ENCODE measurements around the gene FOXC1. TPM values are rescaled to one million over a fixed set of nuclear protein-coding genes. Genes with fewer than 3 reads are reported as not detected.

FOXC1 gene
- total RNA-seq, 4 donors from 2014 or later = 3.1 to 16.9 (median 7.2) TPM

- WGBS, 2 donors (ENCODE audit: low coverage in 1 of 2) = 89% methylated on average over 5 to 7 of the region's 7 CpGs
- Histone ChIP-seq H3K27me3 (peaks cover 4% of the 10 kb centered on the region), H3K9me3 (no peaks in the 10 kb centered on the region), H3K4me3 (no peak overlapping the region), H3K27ac (no peak overlapping the region), H3K36me3 (no peaks in the 10 kb centered on the region), H3K4me1 (no peaks in the 10 kb centered on the region)
- TF ChIP-seq POLR2A (IDR thresholded peaks at IDR 0.05) (no peak), POLR2AphosphoS5 (IDR thresholded peaks at IDR 0.05) (no peak), EP300 (IDR thresholded peaks at IDR 0.05) (no peak)
- TF ChIP-seq, protein P1, sequence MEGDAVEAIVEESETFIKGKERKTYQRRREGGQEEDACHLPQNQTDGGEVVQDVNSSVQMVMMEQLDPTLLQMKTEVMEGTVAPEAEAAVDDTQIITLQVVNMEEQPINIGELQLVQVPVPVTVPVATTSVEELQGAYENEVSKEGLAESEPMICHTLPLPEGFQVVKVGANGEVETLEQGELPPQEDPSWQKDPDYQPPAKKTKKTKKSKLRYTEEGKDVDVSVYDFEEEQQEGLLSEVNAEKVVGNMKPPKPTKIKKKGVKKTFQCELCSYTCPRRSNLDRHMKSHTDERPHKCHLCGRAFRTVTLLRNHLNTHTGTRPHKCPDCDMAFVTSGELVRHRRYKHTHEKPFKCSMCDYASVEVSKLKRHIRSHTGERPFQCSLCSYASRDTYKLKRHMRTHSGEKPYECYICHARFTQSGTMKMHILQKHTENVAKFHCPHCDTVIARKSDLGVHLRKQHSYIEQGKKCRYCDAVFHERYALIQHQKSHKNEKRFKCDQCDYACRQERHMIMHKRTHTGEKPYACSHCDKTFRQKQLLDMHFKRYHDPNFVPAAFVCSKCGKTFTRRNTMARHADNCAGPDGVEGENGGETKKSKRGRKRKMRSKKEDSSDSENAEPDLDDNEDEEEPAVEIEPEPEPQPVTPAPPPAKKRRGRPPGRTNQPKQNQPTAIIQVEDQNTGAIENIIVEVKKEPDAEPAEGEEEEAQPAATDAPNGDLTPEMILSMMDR (IDR thresholded peaks at IDR 0.05) = no peak
- ATAC-seq = no peak
Measured at GRCh38 chr6:1586256-1586655, 23.5 kb upstream of the FOXC1 start.

DNA sequence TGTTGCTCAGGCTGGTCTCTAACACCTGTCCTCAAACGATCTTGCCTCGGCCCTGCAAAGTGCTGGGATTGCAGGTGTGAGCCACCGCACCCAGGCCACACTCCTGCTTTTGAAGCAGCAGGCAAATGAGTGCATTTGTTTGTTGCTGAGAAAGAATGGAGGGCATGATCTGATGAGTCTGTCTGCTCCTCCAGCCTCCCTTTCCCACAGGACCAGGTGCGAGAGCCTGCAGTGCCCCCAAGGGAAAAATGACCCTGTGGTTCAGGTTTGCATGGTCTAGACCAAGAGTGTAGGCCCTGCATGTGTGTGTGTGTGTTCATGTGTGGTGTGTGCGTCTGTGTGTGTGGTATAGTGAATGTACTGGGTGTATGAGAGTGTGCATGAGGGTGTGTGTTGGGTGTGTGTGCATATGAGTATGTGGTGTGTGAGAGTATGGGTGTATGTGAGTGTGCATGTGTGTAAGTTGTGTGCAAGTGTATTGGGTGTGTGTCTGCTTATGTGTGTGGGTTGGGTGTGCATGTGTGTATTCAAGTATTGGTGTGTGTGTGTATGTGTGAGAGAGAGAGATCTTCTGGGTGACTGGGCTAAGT lies 22.8 kb upstream of the FOXC1 start:
- Histone ChIP-seq H3K4me3 (no peak overlapping the region), H3K36me3 (no peaks in the 10 kb centered on the region), H3K4me1 (no peaks in the 10 kb centered on the region), H3K27me3 (no peaks in the 10 kb centered on the region), H3K27ac (no peak overlapping the region), H3K9me3 (no peaks in the 10 kb centered on the region)
- 90 to 100% methylated on average over 2 of the region's 5 CpGs for WGBS, 2 donors (ENCODE audit: low coverage in 1 of 2)
- ATAC-seq = no peak
- TF ChIP-seq POLR2AphosphoS5 (IDR thresholded peaks at IDR 0.05) (no peak), EP300 (IDR thresholded peaks at IDR 0.05) (no peak), POLR2A (IDR thresholded peaks at IDR 0.05) (no peak)
- TF ChIP-seq, protein P1 (IDR thresholded peaks at IDR 0.05) = no peak

GRCh38 chr6:1587546-1587945 lies 22.2 kb upstream of the FOXC1 start:
- no peaks in the 10 kb centered on the region for H3K9me3 ChIP-seq
- no peak for ATAC-seq
- no peak overlapping the region for H3K27ac ChIP-seq
- no peaks in the 10 kb centered on the region for H3K27me3 ChIP-seq
- H3K36me3 ChIP-seq = no peaks in the 10 kb centered on the region
- no peak overlapping the region for H3K4me3 ChIP-seq
- TF ChIP-seq POLR2AphosphoS5 (IDR thresholded peaks at IDR 0.05) (no peak), POLR2A (IDR thresholded peaks at IDR 0.05) (no peak), EP300 (IDR thresholded peaks at IDR 0.05) (no peak)
- TF ChIP-seq, protein P1 (IDR thresholded peaks at IDR 0.05) = no peak
- 80 to 81% methylated on average over 2 to 7 of the region's 7 CpGs for WGBS, 2 donors (ENCODE audit: low coverage in 1 of 2)
- no peaks in the 10 kb centered on the region for H3K4me1 ChIP-seq

DNA sequence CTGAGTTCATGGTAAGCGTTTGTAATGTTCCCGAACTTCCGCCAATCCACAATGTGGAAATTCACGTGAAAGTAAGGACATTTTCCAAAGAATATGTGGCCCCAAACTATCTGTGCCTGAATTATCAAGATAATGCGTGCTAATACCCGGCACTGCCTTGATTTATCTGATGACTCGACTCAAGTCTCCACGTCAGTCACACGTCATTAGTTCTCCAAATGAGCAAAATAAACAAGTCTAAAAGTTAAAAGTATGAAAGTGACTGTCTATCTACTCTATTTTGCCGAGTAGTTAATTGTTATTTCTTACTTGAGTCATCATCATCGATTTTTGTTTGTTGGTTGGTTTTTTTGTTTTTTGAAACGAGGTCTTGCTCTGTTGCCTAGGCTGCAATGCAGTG lies 21.7 kb upstream of the FOXC1 start:
- Histone ChIP-seq H3K36me3 (no peaks in the 10 kb centered on the region), H3K4me3 (no peak overlapping the region), H3K27ac (no peak overlapping the region), H3K4me1 (no peaks in the 10 kb centered on the region), H3K9me3 (no peaks in the 10 kb centered on the region), H3K27me3 (no peaks in the 10 kb centered on the region)
- 83 to 90% methylated on average over 12 of the region's 12 CpGs for WGBS, 2 donors (ENCODE audit: low coverage in 1 of 2)
- no peak for ATAC-seq
- TF ChIP-seq EP300 (IDR thresholded peaks at IDR 0.05) (no peak), POLR2AphosphoS5 (IDR thresholded peaks at IDR 0.05) (no peak), POLR2A (IDR thresholded peaks at IDR 0.05) (no peak)
- TF ChIP-seq, protein P1 (IDR thresholded peaks at IDR 0.05) = no peak

DNA sequence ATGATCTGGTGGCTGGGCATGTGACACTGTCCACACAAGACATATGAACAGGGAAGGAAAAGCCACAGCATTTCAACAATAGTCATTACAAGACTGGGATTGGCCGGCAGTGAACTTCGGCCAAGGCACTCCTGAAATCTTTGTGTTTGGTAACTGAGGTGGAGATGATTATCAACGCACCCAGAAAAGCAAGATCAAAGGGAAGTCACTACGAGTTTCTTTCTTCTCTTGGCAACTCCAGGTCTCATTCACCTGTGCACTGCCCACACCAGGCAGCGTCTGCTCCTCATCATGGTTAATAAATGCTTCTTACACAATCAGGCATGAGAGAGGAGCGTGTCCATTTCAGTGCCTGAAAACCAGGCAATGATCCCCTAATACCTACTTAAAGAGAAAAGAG lies 20.5 kb upstream of the FOXC1 start:
- no peak for TF ChIP-seq POLR2AphosphoS5 (IDR thresholded peaks at IDR 0.05)
- TF ChIP-seq POLR2A (IDR thresholded peaks at IDR 0.05) = no peak
- TF ChIP-seq, protein P1 (IDR thresholded peaks at IDR 0.05) = no peak
- no peak for TF ChIP-seq EP300 (IDR thresholded peaks at IDR 0.05)
- Histone ChIP-seq H3K27ac (no peak overlapping the region), H3K4me1 (no peaks in the 10 kb centered on the region), H3K4me3 (no peak overlapping the region), H3K27me3 (peaks cover 12% of the 10 kb centered on the region), H3K36me3 (no peaks in the 10 kb centered on the region), H3K9me3 (no peaks in the 10 kb centered on the region)
- no peak for ATAC-seq
- 73 to 93% methylated on average over 4 to 6 of the region's 6 CpGs for WGBS, 2 donors (ENCODE audit: low coverage in 1 of 2)
